Suprapubic skin (tissue), 4 donors: ENCODE data around the gene ZNF892. TPM values are rescaled to one million over a fixed set of nuclear protein-coding genes. Genes with fewer than 3 reads are reported as not detected.

Experiments used
- DNase-seq, 2 donors: peaks; one replicate each; pipeline ENCODE4 v3.0.0-alpha.2; 2019; ENCODE audit warnings: low spot score in 2 of 2
- H3K27ac ChIP-seq: fragments of 200-600 bp; sonication (generic); one replicate; pipeline ENCODE4 v1.5.1; 2019
- H3K27me3 ChIP-seq: fragments of 200-600 bp; sonication (generic); one replicate; pipeline ENCODE4 v1.5.1; 2019
- H3K36me3 ChIP-seq: fragments of 200-600 bp; sonication (generic); one replicate; pipeline ENCODE4 v1.5.1; 2019
- H3K4me1 ChIP-seq: fragments of 200-600 bp; sonication (generic); one replicate; pipeline ENCODE4 v1.5.1; 2019
- H3K4me3 ChIP-seq: fragments of 200-600 bp; sonication (generic); one replicate; pipeline ENCODE4 v1.5.1; 2019; ENCODE audit warnings: mild to moderate bottlenecking
- H3K9me3 ChIP-seq: fragments of 200-600 bp; sonication (generic); one replicate; pipeline ENCODE4 v1.5.1; 2019
- EP300 ChIP-seq: sonication (generic); formaldehyde crosslinking; IDR thresholded peaks from one replicate; pipeline ENCODE4 v1.6.1; 2017; ENCODE audit warnings: antibody characterized with exemption
- POLR2A ChIP-seq, 2 donors: fragments of 450-650 bp; IDR thresholded peaks; one replicate each; pipeline ENCODE4 v1.6.1; 2017; ENCODE audit warnings: antibody characterized with exemption in 2 of 2, mild to moderate bottlenecking in 2 of 2, moderate library complexity in 2 of 2
- POLR2AphosphoS5 ChIP-seq, 3 donors: sonication (generic); formaldehyde crosslinking; IDR thresholded peaks; one replicate each; pipeline ENCODE4 v1.6.1; 2017; ENCODE audit warnings: antibody characterized with exemption in 3 of 3
- WGBS: methylation state at CpG from one replicate; pipeline ENCODE4 v1.1.5; 2018; 5-methylcytosine and 5-hydroxymethylcytosine counted together
- total RNA-seq, 4 donors: library from RNA; depleted of rRNA; stranded (reverse); fragments of >200 nt; gene quantifications; one replicate each; pipeline ENCODE4 v1.1.0, GENCODE V29; 2016
- TF ChIP-seq, protein P1 (sequence below), 2 donors: fragments of 200-600 bp in 1 of 2; fragments of 450-650 bp in 1 of 2; sonication (generic) in 1 of 2; IDR thresholded peaks; one replicate each; pipeline ENCODE4 v1.5.1; 2016 to 2019; ENCODE audit warnings: antibody characterized with exemption in 2 of 2, mild to moderate bottlenecking in 1 of 2, moderate library complexity in 1 of 2

The ZNF892 gene
- total RNA-seq: 1 to 10 TPM; 1.6 to 3.2 (median 2.6) TPM

GRCh38 chr2:95207111-95207961 is at the start of gene ZNF892:
Gene ZNF892, plus strand, starts transcription at chr2:95207521. Its CDS starts 295 bp downstream, at chr2:95207816.
- 0% methylated on average over 21 of the region's 74 CpGs for WGBS
- Histone ChIP-seq H3K9me3 (peaks cover 20% of the 10 kb centered on the region), H3K4me1 (peaks cover 19% of the 10 kb centered on the region), H3K4me3 (peak within 1 kb of the TSS; percentile 82), H3K27ac (peak within 1 kb of the TSS; percentile 78), H3K27me3 (no peaks in the 10 kb centered on the region), H3K36me3 (peaks cover 24% of the 10 kb centered on the region)
- TF ChIP-seq EP300 (no peak), POLR2AphosphoS5 (IDR thresholded peaks at IDR 0.05) (peak in 2 of 3 donors; percentile 13 to 37), POLR2A (IDR thresholded peaks at IDR 0.05) (no peak)
- TF ChIP-seq, protein P1, sequence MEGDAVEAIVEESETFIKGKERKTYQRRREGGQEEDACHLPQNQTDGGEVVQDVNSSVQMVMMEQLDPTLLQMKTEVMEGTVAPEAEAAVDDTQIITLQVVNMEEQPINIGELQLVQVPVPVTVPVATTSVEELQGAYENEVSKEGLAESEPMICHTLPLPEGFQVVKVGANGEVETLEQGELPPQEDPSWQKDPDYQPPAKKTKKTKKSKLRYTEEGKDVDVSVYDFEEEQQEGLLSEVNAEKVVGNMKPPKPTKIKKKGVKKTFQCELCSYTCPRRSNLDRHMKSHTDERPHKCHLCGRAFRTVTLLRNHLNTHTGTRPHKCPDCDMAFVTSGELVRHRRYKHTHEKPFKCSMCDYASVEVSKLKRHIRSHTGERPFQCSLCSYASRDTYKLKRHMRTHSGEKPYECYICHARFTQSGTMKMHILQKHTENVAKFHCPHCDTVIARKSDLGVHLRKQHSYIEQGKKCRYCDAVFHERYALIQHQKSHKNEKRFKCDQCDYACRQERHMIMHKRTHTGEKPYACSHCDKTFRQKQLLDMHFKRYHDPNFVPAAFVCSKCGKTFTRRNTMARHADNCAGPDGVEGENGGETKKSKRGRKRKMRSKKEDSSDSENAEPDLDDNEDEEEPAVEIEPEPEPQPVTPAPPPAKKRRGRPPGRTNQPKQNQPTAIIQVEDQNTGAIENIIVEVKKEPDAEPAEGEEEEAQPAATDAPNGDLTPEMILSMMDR (IDR thresholded peaks at IDR 0.05): peak in 1 of 2 donors; percentile 29
- peak; percentile 91 to 92 for DNase-seq

GRCh38 chr2:95158441-95158840 is 48.9 kb upstream of the ZNF892 start:
- H3K27ac ChIP-seq: peak overlapping the region; percentile 85
- no peak for DNase-seq
- H3K36me3 ChIP-seq: peaks cover 32% of the 10 kb centered on the region
- H3K4me3 ChIP-seq: peak overlapping the region; percentile 70
- H3K4me1 ChIP-seq: peaks cover 16% of the 10 kb centered on the region
- WGBS: 81% methylated on average over 6 of the region's 10 CpGs
- no peaks in the 10 kb centered on the region for H3K9me3 ChIP-seq
- H3K27me3 ChIP-seq: no peaks in the 10 kb centered on the region
- TF ChIP-seq POLR2AphosphoS5 (IDR thresholded peaks at IDR 0.05) (no peak), POLR2A (IDR thresholded peaks at IDR 0.05) (no peak), EP300 (no peak)
- TF ChIP-seq, protein P1 (IDR thresholded peaks at IDR 0.05): no peak

- 7% methylated on average over 3 of the region's 58 CpGs for whole genome bisulfite sequencing
- H3K4me1 ChIP-seq: peaks cover 18% of the 10 kb centered on the region
- H3K27me3 ChIP-seq: no peaks in the 10 kb centered on the region
- H3K4me3 ChIP-seq: peak overlapping the region; percentile 70
- DNase-seq: peak; percentile 77 to 80
- H3K27ac ChIP-seq: peak overlapping the region; percentile 85
- H3K36me3 ChIP-seq: peaks cover 26% of the 10 kb centered on the region
- no peaks in the 10 kb centered on the region for H3K9me3 ChIP-seq
- TF ChIP-seq POLR2A (IDR thresholded peaks at IDR 0.05) (no peak), EP300 (no peak), POLR2AphosphoS5 (IDR thresholded peaks at IDR 0.05) (no peak)
- TF ChIP-seq, protein P1 (IDR thresholded peaks at IDR 0.05): no peak
These were observed 48.3 kb upstream of the ZNF892 start for GRCh38 chr2:95158891-95159619.

- WGBS: 23% methylated on average over 21 of the region's 64 CpGs
- H3K27ac ChIP-seq: peak within 1 kb of the TSS; percentile 85
- no peaks in the 10 kb centered on the region for H3K9me3 ChIP-seq
- H3K4me1 ChIP-seq: peaks cover 26% of the 10 kb centered on the region
- H3K36me3 ChIP-seq: peaks cover 18% of the 10 kb centered on the region
- TF ChIP-seq, protein P1 (IDR thresholded peaks at IDR 0.05): no peak
- no peak for TF ChIP-seq POLR2AphosphoS5 (IDR thresholded peaks at IDR 0.05)
- TF ChIP-seq EP300: no peak
- no peak for TF ChIP-seq POLR2A (IDR thresholded peaks at IDR 0.05)
- H3K27me3 ChIP-seq: no peaks in the 10 kb centered on the region
- peak within 1 kb of the TSS; percentile 70 for H3K4me3 ChIP-seq
- DNase-seq: peak; percentile 86 to 88
These were observed 47.5 kb upstream of the ZNF892 start, which contains the start of gene ZNF514 for GRCh38 chr2:95159690-95160449. Gene ZNF514, minus strand, starts transcription at chr2:95159848. Its CDS starts 6,595 bp downstream, at chr2:95153253.
